Central memory CD8-positive, alpha-beta T cell (primary cell): ENCODE results near the gene OPRM1.

Experiments used
- ATAC-seq: fragments of 150-1000 bp; cut with Tn5 transposase; replicated peaks from 2 replicates; pipeline ENCODE4 v1.10.0; 2022; ENCODE audit warnings: mild to moderate bottlenecking, moderate FRiP score, moderate number of reproducible peaks; ENCODE audit not compliant: poor library complexity, severe bottlenecking; ENCODE audit errors: extremely low read depth
- DNase-seq, 2 donors: peaks; one replicate each; pipeline ENCODE4 v3.0.0; 2021; ENCODE audit warnings: low spot score in 2 of 2
- H3K27ac Mint-ChIP-seq: one replicate; pipeline ENCODE4 v1.8.0; 2022; ENCODE audit warnings: low read depth, mild to moderate bottlenecking, moderate library complexity, mixed read lengths
- H3K27me3 Mint-ChIP-seq: one replicate; pipeline ENCODE4 v1.8.0; 2022; ENCODE audit warnings: mixed read lengths
- H3K36me3 Mint-ChIP-seq: one replicate; pipeline ENCODE4 v1.8.0; 2022; ENCODE audit warnings: mild to moderate bottlenecking, moderate library complexity, mixed read lengths; ENCODE audit not compliant: insufficient read depth
- H3K4me1 Mint-ChIP-seq: one replicate; pipeline ENCODE4 v1.8.0; 2022; ENCODE audit warnings: mixed read lengths
- H3K4me3 Mint-ChIP-seq: one replicate; pipeline ENCODE4 v1.8.0; 2022; ENCODE audit warnings: mild to moderate bottlenecking, moderate library complexity, mixed read lengths
- H3K9me3 Mint-ChIP-seq: one replicate; pipeline ENCODE4 v1.8.0; 2022; ENCODE audit warnings: mixed read lengths

The OPRM1 gene

DNA sequence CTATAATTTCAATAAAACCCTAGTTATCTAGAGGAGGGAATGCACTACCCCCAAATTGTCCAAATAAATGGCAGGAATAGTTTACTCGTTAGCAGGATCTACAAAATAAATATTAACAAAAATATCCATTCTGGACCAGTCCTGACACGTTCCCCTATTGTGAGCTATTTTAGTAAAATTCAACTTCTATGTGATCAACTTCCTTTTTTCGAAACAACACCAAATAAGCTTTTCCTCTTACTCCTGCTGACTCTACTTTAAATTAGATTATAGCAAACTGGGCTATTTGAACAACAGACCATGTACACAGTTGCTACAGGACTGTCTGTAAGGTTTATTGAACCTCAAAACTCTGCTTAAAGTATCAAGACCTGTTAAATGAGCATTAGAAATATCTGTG lies 163.3 kb downstream of the OPRM1 start:
- H3K4me1 Mint-ChIP-seq, result peaks cover 65% of the 10 kb centered on the region
- DNase-seq (no peak), ATAC-seq (no peak)
- peaks cover 52% of the 10 kb centered on the region for H3K36me3 Mint-ChIP-seq
- H3K27me3 Mint-ChIP-seq, result no peaks in the 10 kb centered on the region
- H3K4me3 Mint-ChIP-seq, result no peak overlapping the region
- H3K27ac Mint-ChIP-seq, result no peak overlapping the region
- no peaks in the 10 kb centered on the region for H3K9me3 Mint-ChIP-seq

DNA sequence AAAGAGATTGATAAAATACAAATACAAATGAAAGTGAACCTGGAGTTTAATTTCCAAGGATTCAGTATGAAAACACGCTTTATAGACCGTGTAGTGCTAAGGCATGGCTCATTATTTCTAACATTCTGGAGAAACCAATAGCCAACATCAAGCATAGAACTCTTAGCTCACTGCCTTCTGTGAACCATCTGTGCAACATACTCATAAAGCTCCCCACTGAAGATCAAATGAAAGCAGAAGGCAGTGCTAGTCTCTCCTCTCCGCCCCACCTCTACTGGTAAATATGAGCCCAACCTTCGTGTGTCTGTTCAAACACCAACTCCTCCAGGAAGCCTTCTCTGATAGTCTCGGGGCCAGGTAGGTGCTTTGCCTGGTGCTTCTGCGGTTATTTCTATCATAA lies 163.9 kb downstream of the OPRM1 start:
- ATAC-seq, result no peak
- H3K4me3 Mint-ChIP-seq, result no peak overlapping the region
- H3K27me3 Mint-ChIP-seq, result no peaks in the 10 kb centered on the region
- H3K36me3 Mint-ChIP-seq, result peaks cover 53% of the 10 kb centered on the region
- H3K4me1 Mint-ChIP-seq, result peaks cover 63% of the 10 kb centered on the region
- H3K9me3 Mint-ChIP-seq, result no peaks in the 10 kb centered on the region
- H3K27ac Mint-ChIP-seq, result peak overlapping the region; percentile 49
- DNase-seq, result no peak

DNA sequence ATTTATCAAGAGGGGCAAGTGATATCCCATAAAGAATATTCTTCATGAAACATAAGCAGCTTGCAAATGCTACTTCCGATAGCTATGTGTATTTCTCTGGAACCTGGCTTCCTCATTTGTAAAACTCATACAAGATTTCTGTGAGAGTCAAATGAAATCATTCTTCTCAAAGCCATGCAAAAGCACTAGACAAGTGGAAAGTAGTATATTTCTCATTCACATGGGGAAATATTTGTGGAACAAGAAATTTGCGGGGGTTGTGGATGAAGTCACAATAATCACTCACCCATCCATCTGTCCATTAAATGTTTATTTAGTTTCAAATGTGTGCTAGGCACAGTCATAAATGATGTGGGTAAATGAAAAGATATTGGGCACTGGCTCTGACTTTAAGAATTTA lies 167.1 kb downstream of the OPRM1 start:
- DNase-seq, result no peak
- ATAC-seq, result no peak
- no peak overlapping the region for H3K4me3 Mint-ChIP-seq
- no peaks in the 10 kb centered on the region for H3K9me3 Mint-ChIP-seq
- peaks cover 55% of the 10 kb centered on the region for H3K4me1 Mint-ChIP-seq
- H3K27me3 Mint-ChIP-seq, result no peaks in the 10 kb centered on the region
- H3K36me3 Mint-ChIP-seq, result peaks cover 57% of the 10 kb centered on the region
- H3K27ac Mint-ChIP-seq, result peak overlapping the region; percentile 86

GRCh38 chr6:154206996-154207395 lies 168.0 kb downstream of the OPRM1 start:
- H3K27me3 Mint-ChIP-seq, result no peaks in the 10 kb centered on the region
- peak overlapping the region; percentile 86 for H3K27ac Mint-ChIP-seq
- ATAC-seq (no peak), DNase-seq (no peak)
- no peak overlapping the region for H3K4me3 Mint-ChIP-seq
- H3K4me1 Mint-ChIP-seq, result peaks cover 47% of the 10 kb centered on the region
- peaks cover 53% of the 10 kb centered on the region for H3K36me3 Mint-ChIP-seq
- H3K9me3 Mint-ChIP-seq, result no peaks in the 10 kb centered on the region

DNA sequence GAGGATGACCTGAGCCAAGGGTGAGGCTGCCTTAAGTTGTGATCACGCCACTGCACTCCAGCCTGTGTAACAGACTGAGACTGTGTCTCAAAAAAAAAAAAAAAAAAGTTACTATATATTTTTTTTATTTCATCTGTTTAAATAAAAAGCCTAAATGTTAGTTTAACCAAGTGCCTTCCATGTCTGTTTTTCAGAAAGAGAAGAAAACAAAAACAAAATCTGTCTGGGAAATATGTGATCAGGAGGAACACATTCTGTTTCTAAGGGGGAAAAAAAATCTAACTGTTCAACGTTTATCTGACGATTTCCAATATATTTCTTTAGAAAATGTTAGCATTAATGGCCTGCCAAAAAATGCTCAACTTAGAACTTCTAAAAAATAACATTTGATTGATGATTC lies 170.5 kb downstream of the OPRM1 start:
- Mint-ChIP-seq H3K9me3 (no peaks in the 10 kb centered on the region), H3K27me3 (no peaks in the 10 kb centered on the region), H3K36me3 (peaks cover 62% of the 10 kb centered on the region), H3K4me3 (no peak overlapping the region), H3K4me1 (peaks cover 34% of the 10 kb centered on the region), H3K27ac (no peak overlapping the region)
- no peak for DNase-seq
- ATAC-seq, result no peak

GRCh38 chr6:154210678-154211077 lies 171.6 kb downstream of the OPRM1 start:
- H3K4me1 Mint-ChIP-seq, result peaks cover 28% of the 10 kb centered on the region
- ATAC-seq, result no peak
- H3K27me3 Mint-ChIP-seq, result no peaks in the 10 kb centered on the region
- no peak overlapping the region for H3K4me3 Mint-ChIP-seq
- no peak for DNase-seq
- peaks cover 62% of the 10 kb centered on the region for H3K36me3 Mint-ChIP-seq
- H3K9me3 Mint-ChIP-seq, result no peaks in the 10 kb centered on the region
- peak overlapping the region; percentile 86 for H3K27ac Mint-ChIP-seq

DNA sequence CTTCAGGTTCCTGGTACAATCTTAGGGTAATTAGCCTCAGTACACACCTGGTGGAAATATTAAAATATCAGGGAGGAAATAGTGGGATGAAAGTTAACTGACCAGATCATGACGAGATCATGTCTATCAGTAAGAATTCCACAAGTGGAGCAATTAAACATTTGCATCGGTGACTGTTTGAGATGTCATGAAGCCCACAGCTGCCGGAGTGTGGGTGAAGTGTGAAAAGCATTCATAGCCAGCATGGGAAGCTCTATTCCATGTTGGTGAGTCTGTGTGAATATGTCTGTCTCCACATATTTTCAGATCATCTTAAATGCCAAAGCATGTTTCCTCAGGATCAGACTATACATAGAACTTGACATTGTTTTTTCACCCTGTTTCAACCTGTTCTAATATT lies 174.7 kb downstream of the OPRM1 start:
- no peak overlapping the region for H3K27ac Mint-ChIP-seq
- H3K27me3 Mint-ChIP-seq, result no peaks in the 10 kb centered on the region
- peaks cover 57% of the 10 kb centered on the region for H3K36me3 Mint-ChIP-seq
- H3K4me1 Mint-ChIP-seq, result peaks cover 13% of the 10 kb centered on the region
- ATAC-seq, result no peak
- no peak overlapping the region for H3K4me3 Mint-ChIP-seq
- no peaks in the 10 kb centered on the region for H3K9me3 Mint-ChIP-seq
- DNase-seq, result no peak

DNA sequence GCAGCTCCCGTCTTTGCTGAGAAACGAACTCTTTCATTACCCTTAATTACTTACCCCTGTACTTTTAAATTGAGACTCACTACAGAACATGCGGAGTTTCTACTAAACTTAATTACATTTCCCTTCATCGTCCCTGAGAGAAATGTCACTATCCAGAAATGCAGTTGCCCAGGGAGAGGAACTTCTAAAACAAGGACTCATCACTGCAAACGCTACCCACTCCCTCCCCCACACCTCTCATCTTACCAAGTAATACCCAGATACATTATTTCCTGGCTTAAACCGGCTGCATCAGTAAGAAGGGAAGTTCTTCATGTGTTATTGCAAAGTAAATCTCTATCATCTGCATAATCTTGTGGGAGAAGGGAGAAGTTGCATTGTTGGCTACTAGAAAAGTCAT lies 179.3 kb downstream of the OPRM1 start:
- ATAC-seq (no peak), DNase-seq (no peak)
- Mint-ChIP-seq H3K27ac (no peak overlapping the region), H3K4me1 (peaks cover 22% of the 10 kb centered on the region), H3K27me3 (no peaks in the 10 kb centered on the region), H3K4me3 (no peak overlapping the region), H3K9me3 (no peaks in the 10 kb centered on the region), H3K36me3 (peaks cover 54% of the 10 kb centered on the region)

DNA sequence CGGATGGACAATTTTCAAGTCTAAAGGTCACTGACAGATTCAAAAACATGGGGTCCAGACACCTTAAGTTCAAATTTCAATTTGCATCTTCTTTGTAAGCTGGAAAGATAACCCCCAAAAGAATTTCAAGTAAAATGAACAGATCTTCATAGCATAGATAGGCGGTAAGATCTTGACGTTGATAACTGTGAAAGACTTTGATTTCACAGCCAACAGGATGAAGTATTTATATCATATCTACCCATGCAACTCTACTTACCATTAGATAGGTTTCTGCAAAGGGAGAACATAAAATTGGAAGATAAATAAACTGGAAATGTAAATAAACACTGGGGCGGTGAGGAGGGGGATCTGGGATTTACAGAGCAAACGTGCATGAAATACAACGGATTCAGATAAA lies 179.7 kb downstream of the OPRM1 start:
- no peak for ATAC-seq
- H3K27me3 Mint-ChIP-seq, result no peaks in the 10 kb centered on the region
- peaks cover 54% of the 10 kb centered on the region for H3K36me3 Mint-ChIP-seq
- no peak overlapping the region for H3K4me3 Mint-ChIP-seq
- peaks cover 27% of the 10 kb centered on the region for H3K4me1 Mint-ChIP-seq
- no peak for DNase-seq
- H3K9me3 Mint-ChIP-seq, result no peaks in the 10 kb centered on the region
- no peak overlapping the region for H3K27ac Mint-ChIP-seq

DNA sequence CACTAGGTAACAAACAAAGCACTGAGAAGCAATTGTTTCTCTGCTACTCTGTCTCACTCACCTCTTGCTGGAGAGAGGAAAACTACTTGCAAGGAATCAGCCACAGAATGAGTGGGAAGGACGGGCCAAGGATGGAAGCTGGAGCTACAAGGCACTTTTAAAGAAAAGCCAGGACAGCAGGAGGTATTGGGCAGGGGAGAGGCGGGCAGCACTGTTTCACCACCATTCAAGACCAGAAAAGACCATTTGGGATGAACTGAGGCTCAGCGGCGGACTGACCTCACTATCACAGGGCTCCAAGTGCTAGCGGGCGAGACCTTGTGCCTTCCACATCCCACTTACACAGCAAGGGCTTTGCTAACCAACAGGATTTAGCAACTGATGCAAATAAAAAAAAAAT lies 180.2 kb downstream of the OPRM1 start:
- peaks cover 31% of the 10 kb centered on the region for H3K4me1 Mint-ChIP-seq
- H3K27me3 Mint-ChIP-seq, result no peaks in the 10 kb centered on the region
- peaks cover 49% of the 10 kb centered on the region for H3K36me3 Mint-ChIP-seq
- no peak for ATAC-seq
- H3K9me3 Mint-ChIP-seq, result no peaks in the 10 kb centered on the region
- H3K27ac Mint-ChIP-seq, result no peak overlapping the region
- H3K4me3 Mint-ChIP-seq, result no peak overlapping the region
- DNase-seq, result no peak

- Mint-ChIP-seq H3K27ac (no peak overlapping the region), H3K27me3 (no peaks in the 10 kb centered on the region), H3K36me3 (peaks cover 36% of the 10 kb centered on the region), H3K9me3 (no peaks in the 10 kb centered on the region), H3K4me3 (no peak overlapping the region), H3K4me1 (peaks cover 51% of the 10 kb centered on the region)
- ATAC-seq, result no peak
- no peak for DNase-seq
Observed at GRCh38 chr6:154222716-154223115, 183.7 kb downstream of the OPRM1 start.

DNA sequence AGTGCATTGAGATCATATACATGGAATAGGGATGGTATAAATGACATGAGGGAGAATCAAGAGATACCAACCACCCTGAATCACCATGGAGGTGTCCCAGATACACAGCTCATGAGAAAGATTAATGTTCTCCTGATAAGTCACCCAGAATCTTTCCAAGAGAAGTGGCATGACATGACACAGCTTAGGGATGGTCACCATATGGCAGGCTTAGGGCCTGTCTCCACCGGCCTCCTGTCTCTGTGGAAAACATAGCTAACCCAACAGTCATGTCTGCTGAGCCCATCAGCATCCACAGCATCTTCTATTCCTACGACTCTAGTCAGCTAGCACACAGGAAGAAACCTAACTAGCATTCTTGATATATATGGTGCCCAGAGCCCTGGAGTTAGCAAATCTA lies 184.3 kb downstream of the OPRM1 start:
- H3K4me1 Mint-ChIP-seq, result peaks cover 55% of the 10 kb centered on the region
- H3K4me3 Mint-ChIP-seq, result no peak overlapping the region
- H3K9me3 Mint-ChIP-seq, result no peaks in the 10 kb centered on the region
- DNase-seq (no peak), ATAC-seq (no peak)
- H3K36me3 Mint-ChIP-seq, result peaks cover 33% of the 10 kb centered on the region
- H3K27me3 Mint-ChIP-seq, result no peaks in the 10 kb centered on the region
- no peak overlapping the region for H3K27ac Mint-ChIP-seq

GRCh38 chr6:154226461-154226860 lies 187.4 kb downstream of the OPRM1 start:
- no peak overlapping the region for H3K4me3 Mint-ChIP-seq
- no peaks in the 10 kb centered on the region for H3K27me3 Mint-ChIP-seq
- ATAC-seq (no peak), DNase-seq (no peak)
- H3K27ac Mint-ChIP-seq, result peak overlapping the region; percentile 2
- H3K9me3 Mint-ChIP-seq, result no peaks in the 10 kb centered on the region
- peaks cover 20% of the 10 kb centered on the region for H3K36me3 Mint-ChIP-seq
- peaks cover 73% of the 10 kb centered on the region for H3K4me1 Mint-ChIP-seq
